Caco-2 (cell line): ENCODE data around the gene KLHL5. TPM values are rescaled to one million over a fixed set of nuclear protein-coding genes. Genes with fewer than 3 reads are reported as not detected.
"Not testable (repeated sequence)": the region's sequence is repeated elsewhere in the genome, so short reads cannot be mapped to it uniquely, and the experiment has no call there.

ENCODE experiments used
- BruUV-seq: library from RNA; stranded (reverse); fragments of 400-500 nt; replicated peaks from 2 replicates; lab custom pipeline; 2021; lab: Mats Ljungman, UMichigan
- CTCF ChIA-PET: fragments of 300-600 bp; sonication (Branson Sonifier 250); formaldehyde crosslinking; loops from one replicate; lab custom pipeline; 2022; ENCODE audit warnings: antibody characterized with exemption; lab: Charles Lee
- POLR2A ChIA-PET: fragments of 300-600 bp; sonication (Branson Sonifier 250); formaldehyde crosslinking; loops from one replicate; lab custom pipeline; 2022; ENCODE audit warnings: antibody characterized with exemption; lab: Charles Lee
- DNase-seq, 2 experiments: peaks; one replicate each; pipeline versions ENCODE4 v3.0.0 to v3.0.0-alpha.2; 2020 to 2022
- H3K27me3 ChIP-seq: replicated peaks from 2 replicates; pipeline ENCODE4 v1.6.0; 2011; ENCODE audit warnings: low read length; ENCODE audit not compliant: control insufficient read depth, insufficient read depth
- H3K36me3 ChIP-seq: 2 replicates; pipeline ENCODE4 v1.5.1; 2011; ENCODE audit warnings: low read length; ENCODE audit not compliant: control insufficient read depth, insufficient read depth
- H3K4me1 ChIP-seq: fragments of 250-450 bp; sonication (Bioruptor Pico); 2 replicates; pipeline ENCODE4 v1.5.1; 2020; ENCODE audit warnings: mild to moderate bottlenecking
- H3K4me3 ChIP-seq: 2 replicates; pipeline ENCODE4 v1.5.1; 2011; ENCODE audit warnings: low read depth, mild to moderate bottlenecking, control low read depth, low read length
- H3K9me3 ChIP-seq: fragments of 250-450 bp; sonication (Bioruptor Pico); 2 replicates; pipeline ENCODE4 v1.5.1; 2020; ENCODE audit warnings: mild to moderate bottlenecking, moderate library complexity
- H3K27ac Mint-ChIP-seq: one replicate; pipeline ENCODE4 v1.8.0; 2022; ENCODE audit warnings: mixed read lengths; ENCODE audit not compliant: unreplicated experiment
- H3K27me3 Mint-ChIP-seq: one replicate; pipeline ENCODE4 v1.8.0; 2022; ENCODE audit warnings: mixed read lengths; ENCODE audit not compliant: insufficient read depth, unreplicated experiment
- H3K36me3 Mint-ChIP-seq: one replicate; pipeline ENCODE4 v1.8.0; 2022; ENCODE audit warnings: mild to moderate bottlenecking, mixed read lengths; ENCODE audit not compliant: insufficient read depth, unreplicated experiment
- H3K4me1 Mint-ChIP-seq: one replicate; pipeline ENCODE4 v1.8.0; 2022; ENCODE audit warnings: low read depth, mixed read lengths; ENCODE audit not compliant: unreplicated experiment
- H3K4me3 Mint-ChIP-seq: one replicate; pipeline ENCODE4 v1.8.0; 2022; ENCODE audit warnings: mild to moderate bottlenecking, moderate library complexity, mixed read lengths; ENCODE audit not compliant: unreplicated experiment
- H3K9me3 Mint-ChIP-seq: one replicate; pipeline ENCODE4 v1.8.0; 2022; ENCODE audit warnings: mixed read lengths; ENCODE audit not compliant: unreplicated experiment
- CTCF ChIP-seq, 2 experiments: fragments of 200-600 bp in 1 of 2; IDR thresholded peaks; 1 replicate in 1 of 2; 2 replicates in 1 of 2; pipeline versions ENCODE4 v1.5.1 to v1.8.0; 2011 to 2022; ENCODE audit warnings: antibody characterized with exemption in 1 of 2, control low read depth in 1 of 2, inconsistent platforms in 1 of 2, low read depth in 1 of 2, low read length in 1 of 2, mild to moderate bottlenecking in 1 of 2, moderate library complexity in 1 of 2; ENCODE audit not compliant: insufficient read depth in 1 of 2, severe bottlenecking in 1 of 2, unreplicated experiment in 1 of 2
- intact Hi-C: fragments of 100-400 bp; cut with micrococcal nuclease; formaldehyde crosslinking; loops from one replicate; pipeline ENCODE4 v1.10.0; 2022; ENCODE audit not compliant: unreplicated experiment
- total RNA-seq: library from RNA; stranded (reverse); gene quantifications from 2 replicates; pipeline ENCODE4 v1.2.3, GENCODE V29; 2022

Gene KLHL5
- total RNA-seq, 1 experiment from 2014 or later = 96.5 TPM

- Mint-ChIP-seq H3K9me3 (no peaks in the 10 kb centered on the region), H3K36me3 (no peaks in the 10 kb centered on the region), H3K4me3 (no peak overlapping the region), H3K4me1 (no peaks in the 10 kb centered on the region), H3K27me3 (no peaks in the 10 kb centered on the region), H3K27ac (no peak overlapping the region)
- no peak for DNase-seq
- BruUV-seq = no TSS peak
- H3K4me1 ChIP-seq = no peaks in the 10 kb centered on the region
- no peaks in the 10 kb centered on the region for H3K27me3 ChIP-seq
- CTCF ChIA-PET = interaction anchor here (1.2 kb wide), 1 partner anchor 127 kb away, joined by 3 read pairs; no protein-coding TSS in a partner anchor
- H3K36me3 ChIP-seq = no peaks in the 10 kb centered on the region
- POLR2A ChIA-PET = no interaction called here
- TF ChIP-seq CTCF (IDR thresholded peaks at IDR 0.05; ENCODE audit: insufficient read depth in 1 of 2, low read depth in 1 of 2, low read length in 1 of 2, severe bottlenecking in 1 of 2, unreplicated experiment in 1 of 2) = no peak
- intact Hi-C loops = no loop called here
- H3K9me3 ChIP-seq = no peaks in the 10 kb centered on the region
- H3K4me3 ChIP-seq = no peak overlapping the region
These were observed 32.0 kb upstream of the KLHL5 start for GRCh38 chr4:39029752-39030694.

GRCh38 chr4:39030725-39031124 is 31.3 kb upstream of the KLHL5 start:
- Mint-ChIP-seq H3K36me3 (no peaks in the 10 kb centered on the region), H3K4me3 (no peak overlapping the region), H3K9me3 (no peaks in the 10 kb centered on the region), H3K27ac (no peak overlapping the region), H3K4me1 (no peaks in the 10 kb centered on the region), H3K27me3 (no peaks in the 10 kb centered on the region)
- no peak for DNase-seq
- intact Hi-C loops = no loop called here
- POLR2A ChIA-PET = no interaction called here
- H3K27me3 ChIP-seq = no peaks in the 10 kb centered on the region
- no TSS peak for BruUV-seq
- CTCF ChIA-PET = interaction anchor here (0.5 to 1.2 kb wide), 2 partner anchors 128 to 438 kb away, joined by 3 to 4 read pairs; no protein-coding TSS in a partner anchor
- no peak overlapping the region for H3K4me3 ChIP-seq
- no peak for TF ChIP-seq CTCF (IDR thresholded peaks at IDR 0.05; ENCODE audit: insufficient read depth in 1 of 2, low read depth in 1 of 2, low read length in 1 of 2, severe bottlenecking in 1 of 2, unreplicated experiment in 1 of 2)
- no peaks in the 10 kb centered on the region for H3K9me3 ChIP-seq
- no peaks in the 10 kb centered on the region for H3K36me3 ChIP-seq
- no peaks in the 10 kb centered on the region for H3K4me1 ChIP-seq

- H3K4me3 ChIP-seq, H3K9me3 ChIP-seq, H3K4me3 Mint-ChIP-seq, H3K4me1 Mint-ChIP-seq, intact Hi-C loops, H3K36me3 Mint-ChIP-seq, DNase-seq, BruUV-seq, H3K9me3 Mint-ChIP-seq, H3K36me3 ChIP-seq, CTCF ChIA-PET, H3K27me3 ChIP-seq, H3K27me3 Mint-ChIP-seq, H3K4me1 ChIP-seq, H3K27ac Mint-ChIP-seq, POLR2A ChIA-PET: not testable (repeated sequence)
These were observed 30.4 kb upstream of the KLHL5 start for GRCh38 chr4:39031590-39032020.
